Smooth muscle cell of bladder (primary cell): ENCODE results near the gene CITED2. TPM values are rescaled to one million over a fixed set of nuclear protein-coding genes. Genes with fewer than 3 reads are reported as not detected.

Source experiments
- total RNA-seq: library from RNA; depleted of rRNA; stranded (reverse); fragments of >200 nt; gene quantifications from 2 replicates; pipeline ENCODE4 v1.2.3, GENCODE V29; 2014

Gene CITED2
- total RNA-seq, result 26.5 and 29.3 TPM in 2 replicates

GRCh38 chr6:139374357-139375225 lies at the start of gene CITED2:
TSS of gene CITED2 (minus strand) at chr6:139374648. CDS start at chr6:139373944, 704 bp downstream.

Other genes with a start within 250 kb of the CITED2 start
- 10.0 and 12.4 TPM in 2 replicates for gene HECA, start 239.6 kb downstream of the CITED2 start, total RNA-seq
- 0.46 and 1.00 TPM in 2 replicates for gene TXLNB, start 82.7 kb downstream of the CITED2 start, total RNA-seq